ENCODE measurements around the gene SFXN2. TPM values are rescaled to one million over a fixed set of nuclear protein-coding genes. Genes with fewer than 3 reads are reported as not detected.

SFXN2 gene
- total and polyA plus RNA-seq, 12 donors, result 0.91 to 12.2 (median 5.7) TPM

- Histone ChIP-seq H3K27ac (no peak overlapping the region), H3K4me3 (no peak overlapping the region), H3K9me3 (replicated peaks in 1 of 3) (no peaks in the 10 kb centered on the region), H3K27me3 (no peaks in the 10 kb centered on the region), H3K4me1 (replicated peaks in 1 of 2) (peaks cover 6 to 48% of the 10 kb centered on the region in 2 donors), H3K36me3 (replicated peaks in 1 of 2) (no peaks in the 10 kb centered on the region)
- no peak for DNase-seq
- 93 to 96% (median 94%) methylated on average over 3 to 4 of the region's 4 CpGs for WGBS, 4 donors
- intact Hi-C loops (cut with DNase I), result no loop called here
- TF ChIP-seq CTCF (IDR thresholded peaks at IDR 0.05), result no peak
- TF ChIP-seq POLR2A (IDR thresholded peaks at IDR 0.05), result no peak
Measured at GRCh38 chr10:102679596-102679995, 34.8 kb upstream of the SFXN2 start.

GRCh38 chr10:102681696-102682095, 32.7 kb upstream of the SFXN2 start:
- Histone ChIP-seq H3K36me3 (replicated peaks in 1 of 2) (peaks cover 0 to 7% of the 10 kb centered on the region in 2 donors), H3K4me3 (no peak overlapping the region), H3K27ac (no peak overlapping the region), H3K4me1 (replicated peaks in 1 of 2) (peaks cover 0 to 27% of the 10 kb centered on the region in 2 donors), H3K27me3 (no peaks in the 10 kb centered on the region), H3K9me3 (replicated peaks in 1 of 3) (no peaks in the 10 kb centered on the region)
- DNase-seq, result no peak
- no peak for TF ChIP-seq POLR2A (IDR thresholded peaks at IDR 0.05)
- TF ChIP-seq CTCF (IDR thresholded peaks at IDR 0.05), result no peak
- intact Hi-C loops (cut with DNase I), result no loop called here
- WGBS, 4 donors, result 72 to 85% (median 84%) methylated on average over 5 of the region's 5 CpGs

GRCh38 chr10:102682416-102682815, 32.0 kb upstream of the SFXN2 start:
- DNase-seq, result no peak
- intact Hi-C loops (cut with DNase I), result no loop called here
- Histone ChIP-seq H3K9me3 (replicated peaks in 1 of 3) (no peaks in the 10 kb centered on the region), H3K4me1 (replicated peaks in 1 of 2) (peaks cover 0 to 19% of the 10 kb centered on the region in 2 donors), H3K36me3 (replicated peaks in 1 of 2) (peaks cover 0 to 7% of the 10 kb centered on the region in 2 donors), H3K4me3 (no peak overlapping the region), H3K27me3 (no peaks in the 10 kb centered on the region), H3K27ac (no peak overlapping the region)
- WGBS, 4 donors, result 86 to 97% (median 95%) methylated on average over 4 to 7 of the region's 7 CpGs
- TF ChIP-seq CTCF (IDR thresholded peaks at IDR 0.05) (no peak), POLR2A (IDR thresholded peaks at IDR 0.05) (no peak)

- H3K9me3 ChIP-seq (replicated peaks in 1 of 3), result no peaks in the 10 kb centered on the region
- no peak overlapping the region for H3K27ac ChIP-seq
- no peak for DNase-seq
- 81 to 92% (median 85%) methylated on average over 4 of the region's 4 CpGs for WGBS, 4 donors
- intact Hi-C loops (cut with DNase I), result no loop called here
- TF ChIP-seq POLR2A (IDR thresholded peaks at IDR 0.05) (no peak), CTCF (IDR thresholded peaks at IDR 0.05) (no peak)
- no peaks in the 10 kb centered on the region for H3K27me3 ChIP-seq
- H3K4me1 ChIP-seq (replicated peaks in 1 of 2), result peaks cover 0 to 15% of the 10 kb centered on the region in 2 donors
- H3K36me3 ChIP-seq (replicated peaks in 1 of 2), result peaks cover 0 to 7% of the 10 kb centered on the region in 2 donors
- H3K4me3 ChIP-seq, result no peak overlapping the region
Measured at GRCh38 chr10:102682981-102683380, 31.5 kb upstream of the SFXN2 start.

All from adrenal gland (tissue), 12 donors.